Measurements from ENCODE around the gene ZMPSTE24.

Gene ZMPSTE24

GRCh38 chr1:40309374-40310128 is 51.5 kb downstream of the ZMPSTE24 start:
- TF ChIP-seq CTCF (IDR thresholded peaks at IDR 0.05; ENCODE audit: extremely low read depth, missing control alignments): no peak
- DNase-seq (ENCODE audit: low spot score): no peak

GRCh38 chr1:40310129-40310461 is 52.1 kb downstream of the ZMPSTE24 start:
- DNase-seq (ENCODE audit: low spot score): no peak
- no peak for TF ChIP-seq CTCF (IDR thresholded peaks at IDR 0.05; ENCODE audit: extremely low read depth, missing control alignments)

GRCh38 chr1:40310983-40311642 is 53.1 kb downstream of the ZMPSTE24 start:
- no peak for TF ChIP-seq CTCF (IDR thresholded peaks at IDR 0.05; ENCODE audit: extremely low read depth, missing control alignments)
- no peak for DNase-seq (ENCODE audit: low spot score)

GRCh38 chr1:40311692-40312091 is 53.7 kb downstream of the ZMPSTE24 start:
- DNase-seq (ENCODE audit: low spot score): no peak
- TF ChIP-seq CTCF (IDR thresholded peaks at IDR 0.05; ENCODE audit: extremely low read depth, missing control alignments): no peak

GRCh38 chr1:40312238-40313205 is 54.5 kb downstream of the ZMPSTE24 start:
- TF ChIP-seq CTCF (IDR thresholded peaks at IDR 0.05; ENCODE audit: extremely low read depth, missing control alignments): no peak
- peak; percentile 90 for DNase-seq (ENCODE audit: low spot score)

- DNase-seq (ENCODE audit: low spot score): no peak
- no peak for TF ChIP-seq CTCF (IDR thresholded peaks at IDR 0.05; ENCODE audit: extremely low read depth, missing control alignments)
Measured at GRCh38 chr1:40313329-40313957, 55.4 kb downstream of the ZMPSTE24 start.

Measured in GM20000 (cell line).